ENCODE measurements around the gene TSPAN8.

Gene TSPAN8

GRCh38 chr12:71162832-71163763, 5.3 kb upstream of the TSPAN8 start:
- ATAC-seq: no peak
- TF ChIP-seq ZC3H10 (CRISPR knock-in tag; IDR thresholded peaks at IDR 0.05) (no peak), RARB (CRISPR knock-in tag; IDR thresholded peaks at IDR 0.05) (no peak), ZFP30 (CRISPR knock-in tag; IDR thresholded peaks at IDR 0.05) (no peak), ZNF70 (CRISPR knock-in tag; IDR thresholded peaks at IDR 0.05) (no peak)

GRCh38 chr12:71161591-71161990, 3.8 kb upstream of the TSPAN8 start:
- TF ChIP-seq TSHZ2 (CRISPR knock-in tag; IDR thresholded peaks at IDR 0.05) (no peak), ZNF565 (CRISPR knock-in tag; conservative IDR thresholded peaks at IDR 0.05; ENCODE audit: low read depth) (no peak), TCF4 (CRISPR knock-in tag; IDR thresholded peaks at IDR 0.05; ENCODE audit: borderline replicate concordance) (no peak), GLIS3 (CRISPR knock-in tag; IDR thresholded peaks at IDR 0.05) (no peak)
- no peak for ATAC-seq

GRCh38 chr12:71160585-71160984, 2.8 kb upstream of the TSPAN8 start:
- TF ChIP-seq ISL1 (CRISPR knock-in tag; IDR thresholded peaks at IDR 0.05) (peak; percentile 30; the same call in 1 of the 2 replicates), BACH2 (CRISPR knock-in tag; IDR thresholded peaks at IDR 0.05; ENCODE audit: borderline replicate concordance) (no peak)
- ATAC-seq: no peak

GRCh38 chr12:71159878-71160277, 2.1 kb upstream of the TSPAN8 start:
- ATAC-seq: no peak
- TF ChIP-seq CREB5 (CRISPR knock-in tag; IDR thresholded peaks at IDR 0.05; ENCODE audit: low read depth): no peak

- no peak for ATAC-seq
- TF ChIP-seq RARB (CRISPR knock-in tag; IDR thresholded peaks at IDR 0.05) (no peak), POU6F1 (CRISPR knock-in tag; IDR thresholded peaks at IDR 0.05; ENCODE audit: borderline replicate concordance, low read depth) (no peak), GLIS3 (CRISPR knock-in tag; IDR thresholded peaks at IDR 0.05) (no peak), ESRRG (CRISPR knock-in tag; IDR thresholded peaks at IDR 0.05) (no peak), CSRNP3 (CRISPR knock-in tag; IDR thresholded peaks at IDR 0.05) (no peak), OSR1 (CRISPR knock-in tag; IDR thresholded peaks at IDR 0.05) (no peak), ISL1 (CRISPR knock-in tag; IDR thresholded peaks at IDR 0.05) (no peak), CREB5 (CRISPR knock-in tag; IDR thresholded peaks at IDR 0.05; ENCODE audit: low read depth) (no peak), ZNF70 (CRISPR knock-in tag; IDR thresholded peaks at IDR 0.05) (no peak), ZNF565 (CRISPR knock-in tag; conservative IDR thresholded peaks at IDR 0.05; ENCODE audit: low read depth) (no peak), BACH2 (CRISPR knock-in tag; IDR thresholded peaks at IDR 0.05; ENCODE audit: borderline replicate concordance) (no peak), CSDC2 (CRISPR knock-in tag; IDR thresholded peaks at IDR 0.05) (no peak), ZC3H10 (CRISPR knock-in tag; IDR thresholded peaks at IDR 0.05) (no peak)
These were observed 1.5 kb upstream of the TSPAN8 start for GRCh38 chr12:71159264-71159663.
